ENCODE measurements around the gene IL3. TPM values are rescaled to one million over a fixed set of nuclear protein-coding genes. Genes with fewer than 3 reads are reported as not detected.

The IL3 gene
- total RNA-seq, 1 donor from 2014 or later: not detected

DNA sequence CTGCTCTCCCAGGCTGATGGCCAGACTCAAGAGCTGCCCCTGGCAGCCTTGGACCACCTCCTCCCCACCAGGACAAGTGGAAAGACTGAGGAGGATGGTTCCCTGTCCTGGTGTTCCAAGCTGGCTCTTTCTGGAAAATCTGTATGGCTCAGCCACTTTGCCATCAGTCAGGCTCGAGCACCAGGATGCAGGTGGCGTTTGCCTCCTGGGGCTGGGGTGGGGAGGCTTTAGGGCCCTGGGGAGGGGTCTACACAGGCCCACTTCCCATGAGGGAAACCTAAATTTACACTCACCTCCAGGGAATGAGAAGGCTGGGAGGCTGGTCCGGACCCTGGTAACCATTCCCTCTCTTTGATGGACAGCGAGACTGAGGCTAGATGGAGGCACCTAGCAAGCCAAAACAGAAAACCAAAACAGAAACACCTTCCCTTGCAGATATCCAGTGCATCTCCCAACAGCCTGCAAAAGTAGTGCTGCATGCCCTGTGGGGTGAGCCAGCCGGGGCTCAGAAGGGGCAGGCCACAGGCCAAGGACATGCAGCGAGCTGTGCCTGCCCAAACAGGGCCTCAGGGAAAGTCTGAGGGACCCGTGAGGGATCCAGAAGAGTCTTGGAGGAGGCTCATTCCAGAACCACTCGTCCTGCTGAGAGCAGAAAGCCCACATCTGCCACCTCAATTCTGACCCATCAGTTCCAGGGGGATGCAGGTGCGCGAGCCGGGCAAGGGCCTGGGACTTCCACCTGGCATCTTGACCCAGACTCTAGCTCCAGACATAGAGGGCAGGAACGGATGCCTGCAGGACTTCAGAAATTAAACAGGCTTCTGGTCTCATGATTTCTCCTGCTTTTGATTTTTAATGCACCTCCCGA is 7.7 kb downstream of the IL3 start:
- Mint-ChIP-seq H3K9me3 (ENCODE audit: unreplicated experiment) (peaks cover 5% of the 10 kb centered on the region), H3K36me3 (ENCODE audit: unreplicated experiment) (no peaks in the 10 kb centered on the region), H3K27ac (ENCODE audit: unreplicated experiment) (no peak overlapping the region), H3K27me3 (ENCODE audit: unreplicated experiment) (peaks cover 9% of the 10 kb centered on the region), H3K4me1 (ENCODE audit: low read depth, unreplicated experiment) (peaks cover 2% of the 10 kb centered on the region), H3K4me3 (ENCODE audit: unreplicated experiment) (no peak overlapping the region)
- DNase-seq: no peak
- TF ChIP-seq, protein P1, sequence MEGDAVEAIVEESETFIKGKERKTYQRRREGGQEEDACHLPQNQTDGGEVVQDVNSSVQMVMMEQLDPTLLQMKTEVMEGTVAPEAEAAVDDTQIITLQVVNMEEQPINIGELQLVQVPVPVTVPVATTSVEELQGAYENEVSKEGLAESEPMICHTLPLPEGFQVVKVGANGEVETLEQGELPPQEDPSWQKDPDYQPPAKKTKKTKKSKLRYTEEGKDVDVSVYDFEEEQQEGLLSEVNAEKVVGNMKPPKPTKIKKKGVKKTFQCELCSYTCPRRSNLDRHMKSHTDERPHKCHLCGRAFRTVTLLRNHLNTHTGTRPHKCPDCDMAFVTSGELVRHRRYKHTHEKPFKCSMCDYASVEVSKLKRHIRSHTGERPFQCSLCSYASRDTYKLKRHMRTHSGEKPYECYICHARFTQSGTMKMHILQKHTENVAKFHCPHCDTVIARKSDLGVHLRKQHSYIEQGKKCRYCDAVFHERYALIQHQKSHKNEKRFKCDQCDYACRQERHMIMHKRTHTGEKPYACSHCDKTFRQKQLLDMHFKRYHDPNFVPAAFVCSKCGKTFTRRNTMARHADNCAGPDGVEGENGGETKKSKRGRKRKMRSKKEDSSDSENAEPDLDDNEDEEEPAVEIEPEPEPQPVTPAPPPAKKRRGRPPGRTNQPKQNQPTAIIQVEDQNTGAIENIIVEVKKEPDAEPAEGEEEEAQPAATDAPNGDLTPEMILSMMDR (IDR thresholded peaks at IDR 0.05; ENCODE audit: partially characterized antibody, unreplicated experiment): no peak

DNA sequence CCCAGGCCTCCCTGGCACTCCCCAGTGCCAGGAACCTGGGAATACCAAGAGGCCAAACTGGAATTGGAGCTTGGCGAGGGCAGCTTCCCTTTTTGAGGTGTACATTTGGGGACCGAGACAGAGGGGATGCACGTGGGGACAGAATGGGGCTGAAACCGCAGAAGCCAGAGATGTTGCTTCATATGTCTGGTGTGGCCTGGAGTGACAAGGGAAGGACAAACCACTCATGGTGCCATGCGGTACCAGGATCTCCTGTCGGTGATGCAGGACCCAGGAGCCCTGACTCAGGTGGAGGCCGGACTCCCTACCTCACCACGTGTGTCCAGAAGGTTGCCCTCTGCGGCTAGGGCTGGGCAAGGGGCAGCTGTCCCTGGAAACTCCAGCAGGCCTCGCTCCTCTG is 9.1 kb downstream of the IL3 start:
- TF ChIP-seq, protein P1 (IDR thresholded peaks at IDR 0.05; ENCODE audit: partially characterized antibody, unreplicated experiment): no peak
- peaks cover 6% of the 10 kb centered on the region for H3K27me3 Mint-ChIP-seq (ENCODE audit: unreplicated experiment)
- no peak overlapping the region for H3K27ac Mint-ChIP-seq (ENCODE audit: unreplicated experiment)
- H3K4me3 Mint-ChIP-seq (ENCODE audit: unreplicated experiment): no peak overlapping the region
- no peak for DNase-seq
- peaks cover 1% of the 10 kb centered on the region for H3K4me1 Mint-ChIP-seq (ENCODE audit: low read depth, unreplicated experiment)
- H3K36me3 Mint-ChIP-seq (ENCODE audit: unreplicated experiment): no peaks in the 10 kb centered on the region
- H3K9me3 Mint-ChIP-seq (ENCODE audit: unreplicated experiment): peaks cover 5% of the 10 kb centered on the region

DNA sequence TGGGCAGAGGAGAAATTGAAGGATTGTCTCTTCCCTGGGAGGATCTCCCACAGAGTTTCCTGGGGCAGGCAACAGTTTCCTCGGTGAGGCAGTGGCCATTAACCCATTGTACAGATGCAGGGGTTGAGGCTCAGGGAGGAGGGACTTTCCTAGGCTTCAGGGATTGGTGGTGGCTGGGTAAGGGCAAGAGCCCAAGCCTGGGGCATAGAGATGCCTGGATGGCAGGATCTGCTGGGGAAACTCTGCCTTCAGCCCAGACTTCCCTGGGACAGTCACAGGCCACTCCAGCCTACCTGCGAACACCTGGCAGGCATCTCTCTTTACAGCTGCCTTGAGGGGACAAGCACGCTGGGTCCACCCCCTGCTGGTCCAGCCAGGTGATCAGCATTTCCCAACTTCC is 9.5 kb downstream of the IL3 start:
- DNase-seq: no peak
- no peak overlapping the region for H3K27ac Mint-ChIP-seq (ENCODE audit: unreplicated experiment)
- no peaks in the 10 kb centered on the region for H3K4me1 Mint-ChIP-seq (ENCODE audit: low read depth, unreplicated experiment)
- H3K4me3 Mint-ChIP-seq (ENCODE audit: unreplicated experiment): no peak overlapping the region
- H3K27me3 Mint-ChIP-seq (ENCODE audit: unreplicated experiment): peaks cover 6% of the 10 kb centered on the region
- peaks cover 5% of the 10 kb centered on the region for H3K9me3 Mint-ChIP-seq (ENCODE audit: unreplicated experiment)
- no peaks in the 10 kb centered on the region for H3K36me3 Mint-ChIP-seq (ENCODE audit: unreplicated experiment)
- TF ChIP-seq, protein P1 (IDR thresholded peaks at IDR 0.05; ENCODE audit: partially characterized antibody, unreplicated experiment): no peak

DNA sequence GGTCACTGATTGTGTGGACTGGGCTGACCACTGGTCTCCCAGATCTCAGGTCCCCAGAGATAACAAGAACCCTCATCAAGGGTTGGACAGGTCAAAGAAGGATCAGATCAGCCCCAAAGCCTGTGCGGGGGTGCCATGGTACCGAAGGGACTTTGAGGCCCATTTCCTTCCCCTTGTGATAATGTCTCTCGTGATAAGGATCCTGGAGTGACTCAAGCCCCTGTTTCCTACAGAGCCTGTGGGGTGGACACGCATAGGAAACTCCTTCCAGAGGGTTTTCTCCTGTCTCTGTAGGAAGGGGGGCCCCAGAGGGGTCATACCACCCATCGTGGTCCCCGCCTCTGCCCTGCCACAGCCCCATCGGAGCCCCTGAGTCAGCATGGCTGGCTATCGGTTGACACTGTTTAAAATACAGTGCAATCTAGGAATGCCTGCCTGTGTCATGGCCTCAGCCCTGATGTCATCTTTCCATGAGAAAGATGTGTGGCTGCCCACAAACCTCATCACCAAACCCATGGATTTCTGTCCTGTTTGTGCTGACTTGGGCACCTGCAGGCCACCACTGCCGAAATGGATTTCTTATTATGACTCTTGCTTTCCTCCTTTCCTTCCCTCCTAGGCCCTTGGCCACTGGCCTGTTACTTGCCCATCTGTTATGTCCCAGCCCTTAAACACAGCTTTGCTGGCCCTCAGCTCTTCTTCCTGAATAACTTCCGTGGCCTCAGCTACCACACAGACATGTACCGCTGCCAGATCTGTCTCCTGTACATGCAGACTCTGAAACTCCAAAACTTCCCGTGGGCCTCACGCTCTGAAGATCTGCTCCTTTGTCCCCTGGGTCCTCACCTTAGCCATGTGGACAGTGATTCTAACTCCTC is 10.2 kb downstream of the IL3 start:
- no peak overlapping the region for H3K27ac Mint-ChIP-seq (ENCODE audit: unreplicated experiment)
- peaks cover 5% of the 10 kb centered on the region for H3K9me3 Mint-ChIP-seq (ENCODE audit: unreplicated experiment)
- DNase-seq: no peak
- H3K36me3 Mint-ChIP-seq (ENCODE audit: unreplicated experiment): no peaks in the 10 kb centered on the region
- no peak overlapping the region for H3K4me3 Mint-ChIP-seq (ENCODE audit: unreplicated experiment)
- TF ChIP-seq, protein P1 (IDR thresholded peaks at IDR 0.05; ENCODE audit: partially characterized antibody, unreplicated experiment): no peak
- peaks cover 3% of the 10 kb centered on the region for H3K27me3 Mint-ChIP-seq (ENCODE audit: unreplicated experiment)
- H3K4me1 Mint-ChIP-seq (ENCODE audit: low read depth, unreplicated experiment): no peaks in the 10 kb centered on the region

Measured in glutamatergic neuron (in vitro differentiated cells).